Right forelimb (tissue), 1 donor: ENCODE measurements around the gene CLDND1.

Experiments used
- DNase-seq: peaks from one replicate; pipeline ENCODE4 v3.0.0-alpha.2; 2018

The CLDND1 gene

DNA sequence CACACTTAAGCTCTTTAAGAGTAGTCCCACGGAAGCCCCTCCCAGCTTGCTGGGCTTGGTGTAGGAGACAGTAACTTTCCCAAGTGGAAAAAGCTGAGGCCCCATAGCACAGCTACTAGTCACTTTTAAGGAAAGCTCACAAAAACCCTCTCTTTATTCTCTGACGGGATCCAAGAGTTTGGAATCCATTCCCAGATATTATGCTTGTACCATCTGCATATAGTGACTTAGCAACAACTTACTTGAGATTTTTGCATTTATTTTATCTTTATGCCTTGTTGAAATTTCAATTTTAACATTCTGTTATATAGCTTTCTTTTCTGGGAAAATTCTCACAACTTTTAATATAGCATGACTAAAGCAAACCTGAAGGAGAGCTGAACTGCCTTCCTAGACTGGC is 28.5 kb upstream of the CLDND1 start:
- no peak for DNase-seq

DNA sequence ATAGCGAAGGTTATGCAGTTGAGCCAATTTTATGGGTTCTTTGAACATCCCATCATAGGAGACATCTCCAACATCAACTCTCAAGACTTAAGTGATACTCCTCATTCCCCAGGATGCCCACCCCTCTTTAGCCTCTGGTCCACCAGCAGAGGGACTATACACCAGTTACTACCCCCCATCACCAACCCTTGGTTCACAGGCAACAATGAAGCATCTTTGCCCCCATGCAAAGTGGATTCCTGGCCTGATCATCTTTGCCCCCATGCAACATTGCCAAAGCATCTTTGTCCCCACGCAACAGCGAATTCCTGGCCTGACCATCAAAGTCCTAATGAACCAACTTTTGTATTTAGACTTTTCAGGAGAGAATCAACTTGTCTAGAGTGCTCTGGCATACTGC is 28.1 kb upstream of the CLDND1 start:
- no peak for DNase-seq

DNA sequence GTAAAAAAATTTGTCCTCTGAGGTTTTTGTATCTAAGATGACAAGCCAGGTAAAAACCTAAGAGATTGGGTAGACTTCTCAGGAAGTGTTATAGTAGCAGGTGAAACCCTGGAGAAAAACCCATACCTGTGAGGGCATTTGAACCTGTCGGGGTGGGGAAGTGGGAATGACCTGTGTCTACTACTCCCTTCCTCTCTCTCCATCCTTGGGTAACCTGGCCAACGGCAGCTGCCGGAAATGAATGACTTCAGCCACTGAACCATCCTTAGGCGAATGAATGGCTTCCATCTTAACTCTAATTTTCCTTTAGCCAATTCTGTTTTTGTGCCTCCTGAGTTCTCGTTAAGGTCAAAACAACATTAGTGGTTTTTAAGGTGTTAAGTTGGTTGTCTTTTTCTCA is 25.8 kb upstream of the CLDND1 start:
- no peak for DNase-seq

- no peak for DNase-seq
Measured at GRCh38 chr3:98545940-98546339, 23.2 kb upstream of the CLDND1 start.

- DNase-seq = no peak
Measured at GRCh38 chr3:98542623-98543022, 19.9 kb upstream of the CLDND1 start.

- no peak for DNase-seq
Measured at GRCh38 chr3:98541695-98542094, 19.0 kb upstream of the CLDND1 start.

- no peak for DNase-seq
Measured at GRCh38 chr3:98540346-98540745, 17.6 kb upstream of the CLDND1 start.

DNA sequence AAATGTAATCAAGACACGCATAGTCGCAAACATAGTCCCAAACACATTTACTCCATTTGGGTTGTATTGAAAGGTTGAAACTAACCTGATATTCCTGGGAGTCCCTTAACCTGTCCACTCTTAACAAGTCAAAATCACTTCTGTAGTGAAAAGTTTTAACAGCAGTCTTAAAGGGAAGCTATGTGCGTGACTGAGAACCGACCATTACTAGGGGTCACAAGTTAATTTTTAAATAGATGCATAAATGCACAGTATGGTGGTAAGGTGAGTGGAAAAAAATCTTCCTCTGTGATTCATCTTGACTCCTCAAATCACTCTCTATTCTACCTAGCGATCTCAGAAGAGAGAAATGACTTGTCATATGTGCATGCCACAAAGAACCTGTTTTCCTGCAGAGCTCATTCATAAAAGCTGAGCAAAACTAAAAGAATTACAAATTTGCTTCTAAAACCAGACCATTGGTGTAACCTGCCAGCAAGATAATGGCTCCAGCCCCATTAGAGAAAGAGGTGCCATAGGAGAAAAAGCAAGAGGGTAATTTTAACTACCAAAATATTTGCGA is 13.8 kb upstream of the CLDND1 start:
- DNase-seq = no peak

DNA sequence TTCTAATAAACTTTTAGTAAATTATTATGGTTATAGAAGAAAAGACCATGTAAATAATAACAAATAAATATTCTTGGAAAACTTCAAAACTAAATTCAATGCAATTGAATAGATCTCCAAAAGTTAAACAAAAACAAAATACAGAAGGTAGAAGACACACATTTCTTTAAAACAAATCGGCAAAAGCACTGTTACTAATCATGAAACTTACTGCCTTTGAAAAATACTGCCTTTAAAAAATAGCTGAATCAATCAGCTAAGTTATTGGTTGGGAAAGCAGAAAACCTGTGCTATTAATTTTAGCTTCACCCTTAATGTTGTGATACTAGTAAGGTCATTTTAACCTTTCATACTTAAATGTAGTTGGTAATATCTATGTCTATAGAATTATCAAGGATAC is 12.0 kb upstream of the CLDND1 start:
- no peak for DNase-seq

DNA sequence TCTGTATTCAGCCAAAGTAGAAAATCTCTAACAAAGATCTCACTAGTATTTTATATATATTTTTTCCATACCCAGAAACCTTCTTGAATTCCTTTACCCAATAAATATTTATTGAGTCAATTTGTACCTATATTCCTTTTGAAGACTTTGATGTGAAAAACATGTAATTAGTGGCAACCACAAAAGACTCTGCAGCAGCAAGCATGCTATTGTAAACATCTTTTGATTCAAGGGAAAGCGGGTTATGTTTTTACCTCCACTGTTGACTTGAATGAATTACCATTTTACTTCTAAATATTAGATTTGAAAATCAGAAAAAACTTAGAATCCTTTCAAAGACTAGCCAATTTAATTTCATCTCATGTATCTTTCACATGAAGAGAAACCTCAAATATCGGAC is 11.5 kb upstream of the CLDND1 start:
- DNase-seq = no peak

- DNase-seq = no peak
Measured at GRCh38 chr3:98532709-98533571, 10.2 kb upstream of the CLDND1 start.

DNA sequence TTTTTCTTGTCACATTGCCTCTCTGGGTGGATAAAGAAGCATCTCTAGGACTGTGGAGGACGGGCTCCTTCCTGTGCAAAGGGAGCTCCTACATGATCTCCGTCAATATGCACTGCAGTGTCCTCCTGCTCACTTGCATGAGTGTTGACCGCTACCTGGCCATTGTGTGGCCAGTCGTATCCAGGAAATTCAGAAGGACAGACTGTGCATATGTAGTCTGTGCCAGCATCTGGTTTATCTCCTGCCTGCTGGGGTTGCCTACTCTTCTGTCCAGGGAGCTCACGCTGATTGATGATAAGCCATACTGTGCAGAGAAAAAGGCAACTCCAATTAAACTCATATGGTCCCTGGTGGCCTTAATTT is 9.6 kb upstream of the CLDND1 start:
- no peak for DNase-seq

DNA sequence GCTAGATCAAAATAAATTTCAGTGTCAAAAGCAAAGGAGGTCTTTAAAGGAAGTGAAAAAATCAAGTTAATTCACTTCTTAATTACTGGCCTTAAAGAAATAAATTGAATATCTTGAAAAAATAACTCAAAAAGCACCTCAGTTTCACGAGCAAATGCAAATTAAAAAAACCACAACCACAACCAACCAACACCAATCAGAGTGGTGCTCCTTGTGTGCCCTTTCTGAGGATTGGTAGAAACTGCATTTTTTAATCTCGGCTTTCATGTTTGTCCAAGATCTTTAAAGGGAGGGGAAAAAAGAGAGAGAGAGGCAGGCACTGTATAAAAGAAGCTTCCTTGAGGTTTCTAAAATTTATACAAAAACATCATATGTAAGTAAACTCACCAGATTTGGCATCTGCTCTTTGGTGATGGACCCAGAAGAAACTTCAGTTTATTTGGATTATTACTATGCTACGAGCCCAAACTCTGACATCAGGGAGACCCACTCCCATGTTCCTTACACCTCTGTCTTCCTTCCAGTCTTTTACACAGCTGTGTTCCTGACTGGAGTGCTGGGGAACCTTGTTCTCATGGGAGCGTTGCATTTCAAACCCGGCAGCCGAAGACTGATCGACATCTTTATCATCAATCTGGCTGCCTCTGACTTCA is 9.0 kb upstream of the CLDND1 start, which contains the start of gene GPR15:
Gene GPR15, plus strand, starts transcription at position 357 of the 653 bp plus-strand sequence. Its CDS starts 56 bp downstream, at position 413.
- no peak for DNase-seq

DNA sequence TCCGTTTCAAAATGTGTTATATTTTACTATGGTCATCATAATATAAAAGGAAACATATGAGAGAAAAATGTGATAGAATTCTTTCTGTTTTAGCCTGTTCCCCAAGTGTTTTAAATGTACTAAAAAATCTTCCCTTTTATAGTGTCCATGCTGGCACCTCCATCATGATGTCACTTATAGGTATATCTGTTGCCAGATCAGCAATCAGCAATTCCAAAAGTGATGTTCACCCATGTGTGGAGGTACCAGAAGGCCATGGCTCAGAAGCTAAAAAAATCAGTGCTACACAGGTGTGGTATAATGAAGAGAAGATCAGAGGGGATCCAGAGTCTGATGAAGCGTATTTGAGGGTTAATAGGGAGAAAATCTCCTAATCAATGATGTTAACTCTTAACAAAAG is 8.0 kb upstream of the CLDND1 start:
- no peak for DNase-seq

- DNase-seq = no peak
Measured at GRCh38 chr3:98529856-98530459, 7.3 kb upstream of the CLDND1 start.

DNA sequence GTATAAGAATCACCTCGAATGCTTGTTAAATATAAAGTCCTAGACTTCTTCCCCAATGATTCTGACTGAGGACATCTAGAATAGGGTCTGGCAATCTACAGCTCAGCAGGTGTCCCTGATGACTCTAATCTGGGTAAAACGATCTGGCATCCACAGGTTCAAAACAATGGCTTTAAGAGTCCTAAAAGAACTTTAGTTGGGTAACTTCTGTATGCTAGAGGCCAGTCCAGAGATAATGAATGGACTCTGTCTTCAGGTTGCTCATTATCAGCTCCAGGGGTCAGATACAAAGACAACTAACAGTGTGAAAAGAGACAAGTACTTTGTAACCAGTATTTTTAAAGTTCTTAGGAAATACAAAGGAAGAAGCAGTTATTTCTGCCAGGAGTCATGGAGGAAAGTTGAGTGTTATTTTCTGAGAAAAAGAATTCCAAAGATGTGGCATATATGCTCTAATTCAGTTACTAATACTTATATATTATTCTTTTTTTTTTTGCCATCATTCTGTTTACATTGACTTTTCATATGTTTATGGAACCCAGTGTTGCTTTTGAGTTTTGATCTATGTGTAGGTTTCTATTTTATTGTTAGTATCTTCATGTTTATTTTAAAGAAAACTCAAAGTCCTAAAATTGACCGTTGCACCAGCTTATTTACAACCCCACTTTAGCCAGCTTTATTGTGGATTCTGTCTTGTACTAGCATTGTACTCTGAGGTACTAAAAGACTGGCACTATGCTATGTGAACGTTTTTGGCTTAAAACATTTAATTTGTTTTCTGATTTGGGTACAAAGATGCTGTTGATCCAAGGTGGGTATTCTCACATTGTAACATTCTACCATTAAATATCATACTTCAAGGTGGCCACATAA is 6.0 kb upstream of the CLDND1 start:
- no peak for DNase-seq

GRCh38 chr3:98525494-98525893 is 2.8 kb upstream of the CLDND1 start:
- no peak for DNase-seq

GRCh38 chr3:98521897-98522543 is 682 bp downstream of the CLDND1 start:
- DNase-seq = no peak

- no peak for DNase-seq
Measured at GRCh38 chr3:98519351-98519750, 3.4 kb downstream of the CLDND1 start.

DNA sequence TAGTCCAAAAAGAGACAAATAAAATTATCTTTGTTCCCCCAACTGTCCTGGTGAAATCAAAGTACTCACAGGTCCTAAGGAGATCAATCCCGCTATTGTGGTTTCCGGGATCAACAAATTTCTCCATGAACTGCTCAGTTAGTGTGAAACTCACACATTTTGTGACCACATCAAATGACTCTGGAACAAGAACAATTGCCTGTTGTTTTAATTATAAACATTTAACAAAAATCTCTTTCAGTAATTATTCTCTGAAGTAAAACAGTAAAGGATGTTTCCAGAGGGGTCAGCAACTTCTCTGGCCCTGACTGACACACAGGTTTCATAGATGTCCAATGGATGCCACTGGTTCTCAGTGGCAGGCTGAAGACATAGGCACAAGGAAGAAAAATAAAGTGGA is 3.9 kb downstream of the CLDND1 start:
- DNase-seq = no peak

GRCh38 chr3:98514948-98515347 is 7.8 kb downstream of the CLDND1 start:
- no peak for DNase-seq

DNA sequence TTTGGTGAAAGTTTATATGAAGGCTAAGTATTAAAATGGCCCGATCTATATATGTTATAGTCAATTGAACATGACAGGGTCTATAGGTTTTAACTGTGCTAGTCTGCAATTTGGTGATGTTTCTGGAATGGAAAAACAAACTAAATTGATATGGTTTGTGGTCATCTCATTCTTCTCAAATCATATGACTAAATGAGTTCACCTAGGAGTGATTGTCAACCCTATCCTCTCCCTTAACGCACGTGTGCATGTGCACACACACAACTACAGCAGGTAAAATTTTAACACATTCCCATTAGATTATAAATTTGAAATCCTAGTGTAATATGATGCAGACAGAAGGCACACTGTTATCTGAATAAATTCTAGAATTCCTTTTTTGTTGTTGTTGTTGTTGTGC is 9.0 kb downstream of the CLDND1 start:
- no peak for DNase-seq
